Endothelial cell of umbilical vein (primary cell): ENCODE data around the gene NPM1. TPM values are rescaled to one million over a fixed set of nuclear protein-coding genes. Genes with fewer than 3 reads are reported as not detected.

Experiments used
- BruUV-seq: library from RNA; stranded (reverse); fragments of 400-500 nt; replicated peaks from 2 replicates; lab custom pipeline; 2021; lab: Mats Ljungman, UMichigan
- CTCF ChIA-PET: fragments of 300-600, 350-600 bp; sonication (Branson Sonifier 250); formaldehyde crosslinking; loops from one replicate; lab custom pipeline; 2021; ENCODE audit warnings: antibody characterized with exemption, inconsistent platforms; lab: Charles Lee
- POLR2A ChIA-PET: fragments of 300-600, 350-600 bp; sonication (Branson Sonifier 250); formaldehyde crosslinking; loops from one replicate; lab custom pipeline; 2021; ENCODE audit warnings: antibody characterized with exemption, inconsistent platforms; lab: Charles Lee
- DNase-seq: peaks from one replicate; pipeline ENCODE4 v3.0.0-alpha.2; 2011; ENCODE audit warnings: low read depth, low spot score
- FAIRE-seq: peaks from 2 replicates; lab custom pipeline; 2011; peaks lifted over from hg19 to GRCh38; lab: Jason Lieb, UNC
- H2AFZ ChIP-seq: 2 replicates; pipeline ENCODE4 v1.6.0; 2012; ENCODE audit warnings: low read depth, low read length, control low read depth, inconsistent platforms
- H3K27ac ChIP-seq: 2 replicates; pipeline ENCODE4 v1.5.1; 2011; ENCODE audit warnings: low read depth, mild to moderate bottlenecking, control low read depth, low read length, moderate library complexity; ENCODE audit not compliant: insufficient read depth
- H3K27me3 ChIP-seq, 2 experiments: 2 replicates each; pipeline versions ENCODE4 v1.6.0 to v1.6.1; 2011; ENCODE audit warnings: low read length in 2 of 2, mixed read lengths in 1 of 2; ENCODE audit not compliant: control insufficient read depth in 2 of 2, insufficient read depth in 2 of 2
- H3K36me3 ChIP-seq, 2 experiments: 2 replicates in 1 of 2; 3 replicates in 1 of 2; pipeline ENCODE4 v1.5.1; 2011; ENCODE audit warnings: low read length in 2 of 2, mild to moderate bottlenecking in 1 of 2, moderate library complexity in 1 of 2; ENCODE audit not compliant: control insufficient read depth in 2 of 2, insufficient read depth in 2 of 2; ENCODE audit errors: extremely low read depth in 1 of 2
- H3K4me1 ChIP-seq: 3 replicates; pipeline ENCODE4 v1.5.1; 2011; ENCODE audit warnings: mild to moderate bottlenecking, low read length; ENCODE audit not compliant: control insufficient read depth, insufficient read depth; ENCODE audit errors: extremely low read depth
- H3K4me2 ChIP-seq: 2 replicates; pipeline ENCODE4 v1.6.1; 2011; ENCODE audit warnings: low read length, control low read depth, mixed read lengths; ENCODE audit not compliant: insufficient read depth
- H3K4me3 ChIP-seq, 3 experiments: fragments of 200-600 bp in 1 of 3; sonication (generic), shearing (Covaris generic) in 1 of 3; replicated peaks in 1 of 3; 2 replicates each; pipeline ENCODE4 v1.5.1; 2011 to 2016; ENCODE audit warnings: control low read depth in 3 of 3, low read length in 3 of 3, mild to moderate bottlenecking in 2 of 3, inconsistent platforms in 1 of 3, low read depth in 1 of 3, moderate library complexity in 1 of 3; ENCODE audit not compliant: insufficient read depth in 1 of 3
- H3K79me2 ChIP-seq: 2 replicates; pipeline ENCODE4 v1.6.0; 2012; ENCODE audit warnings: low read length, inconsistent platforms; ENCODE audit not compliant: control insufficient read depth, insufficient read depth
- H3K9ac ChIP-seq: replicated peaks from 2 replicates; pipeline ENCODE3; 2011; ENCODE audit warnings: low read length, control low read depth; ENCODE audit not compliant: insufficient read depth; ENCODE audit errors: extremely low read depth
- H3K9me1 ChIP-seq: replicated peaks from 3 replicates; pipeline ENCODE4 v1.6.0; 2011; ENCODE audit warnings: mild to moderate bottlenecking, low read length; ENCODE audit not compliant: control insufficient read depth, insufficient read depth; ENCODE audit errors: extremely low read depth
- H3K9me3 ChIP-seq: replicated peaks from 2 replicates; pipeline ENCODE4 v1.5.1; 2012; ENCODE audit warnings: low read length, inconsistent platforms; ENCODE audit not compliant: control insufficient read depth, insufficient read depth
- H4K20me1 ChIP-seq: replicated peaks from 2 replicates; pipeline ENCODE3; 2011; ENCODE audit warnings: mild to moderate bottlenecking, low read length; ENCODE audit not compliant: control insufficient read depth, insufficient read depth; ENCODE audit errors: extremely low read depth
- EZH2 ChIP-seq: IDR thresholded peaks from 2 replicates; pipeline ENCODE4 v1.6.1; 2012; ENCODE audit warnings: borderline replicate concordance, low read depth, mild to moderate bottlenecking, moderate library complexity, low read length, inconsistent platforms; ENCODE audit not compliant: severe bottlenecking
- FOS ChIP-seq: IDR thresholded peaks from 2 replicates; pipeline ENCODE4 v1.6.1; 2011; ENCODE audit warnings: mild to moderate bottlenecking, low read length, moderate library complexity, borderline replicate concordance; ENCODE audit not compliant: insufficient read depth
- GATA2 ChIP-seq: IDR thresholded peaks from 2 replicates; pipeline ENCODE4 v1.7.0; 2011; ENCODE audit warnings: low read depth, mild to moderate bottlenecking, moderate library complexity, mixed read lengths, low read length; ENCODE audit not compliant: insufficient read length, insufficient read depth
- JUN ChIP-seq: IDR thresholded peaks from 2 replicates; pipeline ENCODE4 v1.6.1; 2011; ENCODE audit warnings: borderline replicate concordance, low read depth; ENCODE audit not compliant: insufficient read length, insufficient read depth
- MYC ChIP-seq: IDR thresholded peaks from one replicate; pipeline ENCODE4 v1.6.1; 2011; ENCODE audit warnings: mild to moderate bottlenecking, low read depth, low read length
- POLR2A ChIP-seq: IDR thresholded peaks from 2 replicates; pipeline ENCODE4 v1.6.1; 2012; ENCODE audit warnings: low read depth, mild to moderate bottlenecking, control low read depth, low read length
- POLR2AphosphoS5 ChIP-seq: IDR thresholded peaks from 2 replicates; pipeline ENCODE4 v1.6.1; 2012; ENCODE audit warnings: low read depth, mild to moderate bottlenecking, control low read depth, low read length, moderate library complexity; ENCODE audit not compliant: insufficient read depth
- dilution Hi-C: fragments of 300-500 bp; cut with MboI; formaldehyde crosslinking; loops from one replicate; pipeline ENCODE4 v1.15.0; 2019; ENCODE audit warnings: low sequenced_read_pairs; ENCODE audit not compliant: extremely low pct_ligation_motif_present
- intact Hi-C: fragments of 100-400 bp; cut with micrococcal nuclease; formaldehyde crosslinking; loops from one replicate; pipeline ENCODE4 v1.10.0; 2022
- polyA plus RNA-seq, 4 experiments: library from polyadenylated mRNA; depleted of rRNA in 3 of 4; stranded (reverse) in 3 of 4; unstranded in 1 of 4; fragments of >200 nt; gene quantifications; 2 replicates each; pipeline versions ENCODE4 v1.2.1 to v1.2.3, GENCODE V29; 2011 to 2012; ENCODE audit warnings: missing spikeins in 1 of 4
- total RNA-seq: library from RNA; stranded (reverse); gene quantifications from 2 replicates; pipeline ENCODE4 v1.2.3, GENCODE V29; 2021
- TF ChIP-seq, protein P1 (sequence below): IDR thresholded peaks from 2 replicates; pipeline ENCODE4 v1.6.1; 2011; ENCODE audit not compliant: insufficient read depth, insufficient read length
- TF ChIP-seq, protein P2 (sequence below), 2 donors: IDR thresholded peaks; 1 replicate in 1 of 2; 2 replicates in 1 of 2; pipeline ENCODE4 v1.5.1; 2011; ENCODE audit warnings: low read length in 2 of 2, mild to moderate bottlenecking in 2 of 2, moderate library complexity in 2 of 2, control low read depth in 1 of 2, inconsistent platforms in 1 of 2, low read depth in 1 of 2; ENCODE audit not compliant: insufficient read depth in 1 of 2; ENCODE audit errors: extremely low read depth in 1 of 2

The NPM1 gene
- total and polyA plus RNA-seq, 2 donors (not counting 3 experiments of a cell fraction or from before 2014, with no cell fraction given) = 618 to 1,695 TPM

DNA sequence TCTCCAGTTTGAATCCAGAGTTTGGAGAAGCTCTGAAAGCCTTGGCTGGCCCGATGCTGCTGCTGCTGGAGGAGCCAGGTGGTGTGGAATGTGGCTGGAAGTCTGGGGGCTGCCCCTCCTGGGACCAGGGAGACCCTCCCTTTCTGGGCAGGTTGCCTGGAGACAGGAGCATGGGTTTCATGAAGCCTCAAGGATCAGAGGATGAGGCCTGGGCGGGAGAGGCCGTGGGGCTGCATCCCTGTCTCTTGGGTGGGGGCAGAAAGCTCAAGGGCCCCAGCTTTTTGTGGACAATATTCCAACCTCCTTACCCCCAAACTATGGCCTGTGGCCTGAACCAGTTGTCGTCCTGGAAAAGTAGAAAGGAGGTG, 41.9 kb downstream of the NPM1 start:
- H3K27ac ChIP-seq = no peak overlapping the region
- ChIA-PET POLR2A (no interaction called here), CTCF (interaction anchor here (1.2 kb wide), 1 partner anchor 11 kb away, joined by 6 read pairs; the partner anchor contains the start of gene FGF18)
- no peaks in the 10 kb centered on the region for H3K27me3 ChIP-seq
- no peaks in the 10 kb centered on the region for H4K20me1 ChIP-seq
- no peak overlapping the region for H3K4me2 ChIP-seq
- H2AFZ ChIP-seq = no peak overlapping the region
- no peak overlapping the region for H3K4me3 ChIP-seq
- TF ChIP-seq MYC (no peak), EZH2 (no peak), GATA2 (no peak), POLR2AphosphoS5 (no peak), FOS (no peak), POLR2A (no peak), JUN (no peak)
- TF ChIP-seq, protein P1, sequence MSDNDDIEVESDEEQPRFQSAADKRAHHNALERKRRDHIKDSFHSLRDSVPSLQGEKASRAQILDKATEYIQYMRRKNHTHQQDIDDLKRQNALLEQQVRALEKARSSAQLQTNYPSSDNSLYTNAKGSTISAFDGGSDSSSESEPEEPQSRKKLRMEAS = no peak
- TF ChIP-seq, protein P2, sequence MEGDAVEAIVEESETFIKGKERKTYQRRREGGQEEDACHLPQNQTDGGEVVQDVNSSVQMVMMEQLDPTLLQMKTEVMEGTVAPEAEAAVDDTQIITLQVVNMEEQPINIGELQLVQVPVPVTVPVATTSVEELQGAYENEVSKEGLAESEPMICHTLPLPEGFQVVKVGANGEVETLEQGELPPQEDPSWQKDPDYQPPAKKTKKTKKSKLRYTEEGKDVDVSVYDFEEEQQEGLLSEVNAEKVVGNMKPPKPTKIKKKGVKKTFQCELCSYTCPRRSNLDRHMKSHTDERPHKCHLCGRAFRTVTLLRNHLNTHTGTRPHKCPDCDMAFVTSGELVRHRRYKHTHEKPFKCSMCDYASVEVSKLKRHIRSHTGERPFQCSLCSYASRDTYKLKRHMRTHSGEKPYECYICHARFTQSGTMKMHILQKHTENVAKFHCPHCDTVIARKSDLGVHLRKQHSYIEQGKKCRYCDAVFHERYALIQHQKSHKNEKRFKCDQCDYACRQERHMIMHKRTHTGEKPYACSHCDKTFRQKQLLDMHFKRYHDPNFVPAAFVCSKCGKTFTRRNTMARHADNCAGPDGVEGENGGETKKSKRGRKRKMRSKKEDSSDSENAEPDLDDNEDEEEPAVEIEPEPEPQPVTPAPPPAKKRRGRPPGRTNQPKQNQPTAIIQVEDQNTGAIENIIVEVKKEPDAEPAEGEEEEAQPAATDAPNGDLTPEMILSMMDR (IDR thresholded peaks at IDR 0.05; ENCODE audit: extremely low read depth in 1 of 2, insufficient read depth in 1 of 2, low read depth in 1 of 2, low read length in 2 of 2) = no peak
- H3K79me2 ChIP-seq = no peaks in the 10 kb centered on the region
- no peaks in the 10 kb centered on the region for H3K36me3 ChIP-seq
- intact Hi-C loops (no loop called here), dilution Hi-C loops (no loop called here)
- H3K4me1 ChIP-seq = no peaks in the 10 kb centered on the region
- H3K9me1 ChIP-seq = no peaks in the 10 kb centered on the region
- H3K9me3 ChIP-seq = no peaks in the 10 kb centered on the region
- no TSS peak for BruUV-seq
- no peak overlapping the region for H3K9ac ChIP-seq
- no peak for DNase-seq
- no peak for FAIRE-seq
